ENCODE measurements around the gene CNKSR3. TPM values are rescaled to one million over a fixed set of nuclear protein-coding genes. Genes with fewer than 3 reads are reported as not detected.

CNKSR3 gene
- total RNA-seq, 1 experiment from 2014 or later = 5.6 TPM

DNA sequence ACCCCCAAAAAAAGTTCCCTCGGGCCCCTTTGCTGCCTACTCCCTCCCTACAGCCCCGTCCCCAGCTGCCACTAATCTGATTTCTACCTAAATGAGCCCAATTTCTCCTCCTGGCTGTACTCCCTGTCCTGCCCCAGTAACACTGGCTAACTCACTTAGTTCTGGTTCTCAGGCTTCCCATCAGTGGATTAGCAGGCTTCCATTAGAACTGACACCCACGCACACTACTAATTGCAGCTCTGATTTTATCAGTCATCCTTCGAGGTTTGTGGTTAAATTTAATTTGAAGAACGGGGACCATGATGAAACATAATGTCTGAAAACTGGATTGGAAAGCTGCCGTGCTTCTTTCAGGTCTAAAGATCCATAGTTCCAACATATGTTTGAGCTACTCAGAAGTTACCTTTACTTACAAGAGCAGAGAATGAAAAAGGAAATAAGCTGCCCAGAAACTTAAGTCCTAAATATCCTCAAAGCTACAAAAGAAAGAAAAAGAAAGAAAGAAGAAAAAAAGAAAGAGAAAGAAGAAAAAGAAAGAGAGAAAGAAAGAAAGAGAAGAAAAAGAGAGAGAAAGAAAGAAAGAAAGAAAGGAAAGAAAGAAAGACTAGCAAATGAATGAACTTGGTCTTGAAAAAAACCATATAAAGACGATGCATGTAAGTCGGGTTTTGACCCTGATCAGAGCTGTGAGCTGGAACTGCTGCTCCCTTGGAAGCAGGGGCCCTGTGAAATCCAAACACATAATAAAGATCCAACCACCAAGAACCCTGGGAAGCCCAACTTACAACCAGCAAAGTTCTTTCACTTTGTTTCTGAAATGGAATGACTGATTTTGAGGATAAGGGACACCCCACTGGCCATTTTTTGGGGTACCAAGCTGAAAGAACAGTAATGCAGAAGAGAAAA is 51.7 kb downstream of the CNKSR3 start:
- H3K36me3 Mint-ChIP-seq (ENCODE audit: insufficient read depth in 1 of 3, low read depth in 3 of 3) = no peaks in the 10 kb centered on the region
- Histone ChIP-seq H3K14ac (ENCODE audit: insufficient read depth, low read length) (no peak overlapping the region; the same call in 1 of the 2 replicates), H3K56ac (ENCODE audit: insufficient read length, low read depth, low read length) (no peak overlapping the region), H2BK15ac (ENCODE audit: low read depth, low read length) (no peak overlapping the region), H2BK5ac (ENCODE audit: insufficient read length, low read length) (no peak overlapping the region), H2AFZ (ENCODE audit: low read length) (no peak overlapping the region), H4K8ac (replicated peaks; ENCODE audit: insufficient read length, low read depth, low read length) (no peak overlapping the region), H4K5ac (ENCODE audit: insufficient read length, low read depth, low read length) (no peak overlapping the region), H3K23me2 (ENCODE audit: insufficient read length, low read depth, low read length, poor library complexity, severe bottlenecking) (no peaks in the 10 kb centered on the region), H3K23ac (ENCODE audit: insufficient read length, low read depth, low read length) (no peak overlapping the region), H3K9me3 (ENCODE audit: control insufficient read depth, low read depth, low read length) (no peaks in the 10 kb centered on the region), H3K4me2 (ENCODE audit: insufficient read depth, insufficient read length, low read length) (no peak overlapping the region), H3T11ph (ENCODE audit: low read length) (no peak overlapping the region), H3K4ac (ENCODE audit: low read depth, low read length) (no peak overlapping the region), H3K79me1 (ENCODE audit: insufficient read depth, low read depth, low read length, poor library complexity, severe bottlenecking) (no peaks in the 10 kb centered on the region), H4K20me1 (ENCODE audit: control insufficient read depth, insufficient read depth, insufficient read length) (no peaks in the 10 kb centered on the region), H3K4me1 (ENCODE audit: insufficient read depth, low read length) (0 out of 2 replicates have a peak, but pooled peaks cover 3% of the 10 kb centered on the region), H3K27ac (ENCODE audit: insufficient read length, low read depth, low read length) (no peak overlapping the region), H3K79me2 (ENCODE audit: insufficient read depth, low read length) (no peaks in the 10 kb centered on the region), H4K91ac (ENCODE audit: insufficient read length, low read depth, low read length) (no peak overlapping the region), H2AK5ac (ENCODE audit: insufficient read length, low read length) (no peak overlapping the region), H2BK12ac (ENCODE audit: insufficient read length, low read depth, low read length) (no peak overlapping the region), H3K9ac (ENCODE audit: extremely low read depth, insufficient read length, low read length) (no peak overlapping the region), H2BK120ac (ENCODE audit: low read depth, low read length, poor library complexity, severe bottlenecking) (no peak overlapping the region), H3K27me3 (ENCODE audit: insufficient read depth, low read length) (no peaks in the 10 kb centered on the region), H2BK20ac (ENCODE audit: low read depth, low read length, poor library complexity, severe bottlenecking) (no peak overlapping the region), H3K18ac (ENCODE audit: insufficient read length, low read depth, low read length) (no peak overlapping the region)
- TF ChIP-seq, protein P1, sequence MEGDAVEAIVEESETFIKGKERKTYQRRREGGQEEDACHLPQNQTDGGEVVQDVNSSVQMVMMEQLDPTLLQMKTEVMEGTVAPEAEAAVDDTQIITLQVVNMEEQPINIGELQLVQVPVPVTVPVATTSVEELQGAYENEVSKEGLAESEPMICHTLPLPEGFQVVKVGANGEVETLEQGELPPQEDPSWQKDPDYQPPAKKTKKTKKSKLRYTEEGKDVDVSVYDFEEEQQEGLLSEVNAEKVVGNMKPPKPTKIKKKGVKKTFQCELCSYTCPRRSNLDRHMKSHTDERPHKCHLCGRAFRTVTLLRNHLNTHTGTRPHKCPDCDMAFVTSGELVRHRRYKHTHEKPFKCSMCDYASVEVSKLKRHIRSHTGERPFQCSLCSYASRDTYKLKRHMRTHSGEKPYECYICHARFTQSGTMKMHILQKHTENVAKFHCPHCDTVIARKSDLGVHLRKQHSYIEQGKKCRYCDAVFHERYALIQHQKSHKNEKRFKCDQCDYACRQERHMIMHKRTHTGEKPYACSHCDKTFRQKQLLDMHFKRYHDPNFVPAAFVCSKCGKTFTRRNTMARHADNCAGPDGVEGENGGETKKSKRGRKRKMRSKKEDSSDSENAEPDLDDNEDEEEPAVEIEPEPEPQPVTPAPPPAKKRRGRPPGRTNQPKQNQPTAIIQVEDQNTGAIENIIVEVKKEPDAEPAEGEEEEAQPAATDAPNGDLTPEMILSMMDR (conservative IDR thresholded peaks at IDR 0.05) = no peak
- no peak overlapping the region for H3K4me3 Mint-ChIP-seq
- H3K27me3 Mint-ChIP-seq (ENCODE audit: low read depth) = no peaks in the 10 kb centered on the region
- H3K4me1 Mint-ChIP-seq = peaks cover 33 to 40% of the 10 kb centered on the region in 2 experiments
- H3K9me3 Mint-ChIP-seq = no peaks in the 10 kb centered on the region
- no CpG with 5 or more reads among the region's 8 CpGs for WGBS (ENCODE audit: extremely low coverage, insufficient read length, low lambda C conversion rate)
- H3K27ac Mint-ChIP-seq = peak overlapping the region in 2 of 3 experiments; percentile 41 to 74; a peak in 4 of 7 replicates
- DNase-seq = no peak

Data from H9 (cell line).